CD1c-positive myeloid dendritic cell (primary cell): ENCODE data around the gene MYBPH.

Source experiments
- DNase-seq: peaks from one replicate; pipeline ENCODE4 v3.0.0-alpha.2; 2016; ENCODE audit errors: extremely low spot score

The MYBPH gene

GRCh38 chr1:203148579-203148978 lies 27.0 kb downstream of the MYBPH start:
- DNase-seq: no peak

- DNase-seq: no peak
Measured at GRCh38 chr1:203148127-203148526, 27.5 kb downstream of the MYBPH start.

GRCh38 chr1:203147376-203147775 lies 28.2 kb downstream of the MYBPH start:
- no peak for DNase-seq

- no peak for DNase-seq
Measured at GRCh38 chr1:203146537-203146936, 29.1 kb downstream of the MYBPH start.

GRCh38 chr1:203146042-203146369 lies 29.6 kb downstream of the MYBPH start:
- no peak for DNase-seq

- no peak for DNase-seq
Measured at GRCh38 chr1:203145321-203146041, 30.1 kb downstream of the MYBPH start.

GRCh38 chr1:203144661-203145060 lies 31.0 kb downstream of the MYBPH start:
- no peak for DNase-seq

- no peak for DNase-seq
Measured at GRCh38 chr1:203143641-203144040, 32.0 kb downstream of the MYBPH start.

GRCh38 chr1:203142684-203143408 lies 32.8 kb downstream of the MYBPH start:
- no peak for DNase-seq

GRCh38 chr1:203142124-203142523 lies 33.5 kb downstream of the MYBPH start:
- no peak for DNase-seq

- DNase-seq: peak; percentile 81
Measured at GRCh38 chr1:203140743-203141520, 34.7 kb downstream of the MYBPH start.

- DNase-seq: no peak
Measured at GRCh38 chr1:203139976-203140475, 35.6 kb downstream of the MYBPH start.

GRCh38 chr1:203138066-203138465 lies 37.6 kb downstream of the MYBPH start:
- DNase-seq: no peak

- no peak for DNase-seq
Measured at GRCh38 chr1:203137324-203137723, 38.3 kb downstream of the MYBPH start.

GRCh38 chr1:203136409-203137042 lies 39.1 kb downstream of the MYBPH start:
- no peak for DNase-seq

GRCh38 chr1:203135636-203136305 lies 39.9 kb downstream of the MYBPH start:
- peak; percentile 50 for DNase-seq

- peak; percentile 84 for DNase-seq
Measured at GRCh38 chr1:203133970-203134725, 41.5 kb downstream of the MYBPH start.

- no peak for DNase-seq
Measured at GRCh38 chr1:203131548-203132200, 44.0 kb downstream of the MYBPH start.

GRCh38 chr1:203130358-203130985 lies 45.2 kb downstream of the MYBPH start:
- no peak for DNase-seq
